NOMO-1 treated with dmso at 0.1 percent for 144 hours (cell line): Measurements from ENCODE around the gene KRTAP5-9.
"Not testable (repeated sequence)": the region's sequence is repeated elsewhere in the genome, so short reads cannot be mapped to it uniquely, and the experiment has no call there.

ENCODE experiments used
- DNase-seq: peaks from one replicate; lab custom pipeline; 2025; ENCODE audit not compliant: unreplicated experiment; lab: John Stamatoyannopoulos, UW

KRTAP5-9 gene

GRCh38 chr11:71581826-71582225 is 33.6 kb downstream of the KRTAP5-9 start:
- no peak for DNase-seq

- no peak for DNase-seq
Measured at GRCh38 chr11:71582309-71582895, 34.2 kb downstream of the KRTAP5-9 start, which contains the start of gene KRTAP5-11. Gene KRTAP5-11, minus strand, starts transcription at chr11:71582875. Its CDS starts 38 bp downstream, at chr11:71582837.

GRCh38 chr11:71582969-71583368 is 34.7 kb downstream of the KRTAP5-9 start:
- DNase-seq: not testable (repeated sequence)

- DNase-seq: not testable (repeated sequence)
Measured at GRCh38 chr11:71585673-71586072, 37.5 kb downstream of the KRTAP5-9 start.

- DNase-seq: not testable (repeated sequence)
Measured at GRCh38 chr11:71588314-71588713, 40.1 kb downstream of the KRTAP5-9 start.

GRCh38 chr11:71588822-71589545 is 40.8 kb downstream of the KRTAP5-9 start:
- DNase-seq: not testable (repeated sequence)

GRCh38 chr11:71589546-71589920 is 41.3 kb downstream of the KRTAP5-9 start:
- not testable (repeated sequence) for DNase-seq
